Measurements from ENCODE around the gene INTS11. TPM values are rescaled to one million over a fixed set of nuclear protein-coding genes. Genes with fewer than 3 reads are reported as not detected.

INTS11 gene
- total and polyA plus RNA-seq, 9 of the 15 experiments (the other 6 are each of a cell fraction or from before 2014, with no cell fraction given): 3.6 to 183 (median 110) TPM

- TF ChIP-seq SRSF3 (IDR thresholded peaks at IDR 0.05; ENCODE audit: insufficient read depth, low read length): no peak
- no peak for TF ChIP-seq SIX5 (IDR thresholded peaks at IDR 0.05; ENCODE audit: borderline replicate concordance in 1 of 2, insufficient read depth in 1 of 2, low read depth in 1 of 2, low read length in 2 of 2)
- no peak for TF ChIP-seq PATZ1 (CRISPR knock-in tag; IDR thresholded peaks at IDR 0.05; ENCODE audit: borderline replicate concordance)
- no peak for TF ChIP-seq ARID4B (CRISPR knock-in tag; IDR thresholded peaks at IDR 0.05)
- TF ChIP-seq ZNF263 (CRISPR knock-in tag; IDR thresholded peaks at IDR 0.05; ENCODE audit: borderline replicate concordance): no peak
- TF ChIP-seq ETV5 (CRISPR knock-in tag; IDR thresholded peaks at IDR 0.05; ENCODE audit: low read depth): no peak
- no peak for TF ChIP-seq ZNF507 (tag; conservative IDR thresholded peaks at IDR 0.05)
- no peak for TF ChIP-seq TRIM25 (IDR thresholded peaks at IDR 0.05; ENCODE audit: borderline replicate concordance)
- no peak for TF ChIP-seq LEF1 (IDR thresholded peaks at IDR 0.05)
- TF ChIP-seq HEY1 (CRISPR knock-in tag; IDR thresholded peaks at IDR 0.05; ENCODE audit: borderline replicate concordance): no peak
- TF ChIP-seq ZNF140 (CRISPR knock-in tag; IDR thresholded peaks at IDR 0.05): no peak
- peak; percentile 13; the same call in 1 of the 2 replicates for TF ChIP-seq ZFP91 (CRISPR knock-in tag; IDR thresholded peaks at IDR 0.05)
- no peak for TF ChIP-seq TCF7L2 (IDR thresholded peaks at IDR 0.05; ENCODE audit: low read depth, low read length)
- no peak for TF ChIP-seq ZNF3 (CRISPR knock-in tag; IDR thresholded peaks at IDR 0.05)
- no peak for TF ChIP-seq PHB2 (IDR thresholded peaks at IDR 0.05; ENCODE audit: low read depth)
- peak; percentile 17; the same call in 1 of the 2 replicates for TF ChIP-seq ZBTB2 (IDR thresholded peaks at IDR 0.05)
These were observed 50.0 kb downstream of the INTS11 start (continued) for GRCh38 chr1:1274299-1274930.

Data from K562 (cell line).